ENCODE data around the gene NT5M.

Gene NT5M

GRCh38 chr17:17356931-17357270 lies 53.7 kb downstream of the NT5M start:
- H3K79me2 ChIP-seq (ENCODE audit: insufficient read depth, low read length) = no peaks in the 10 kb centered on the region
- H3K36me3 ChIP-seq (ENCODE audit: low read length) = no peaks in the 10 kb centered on the region
- no peaks in the 10 kb centered on the region for H3K9me2 ChIP-seq (replicated peaks; ENCODE audit: insufficient read depth, low read length)
- H3K27ac ChIP-seq (ENCODE audit: low read depth, low read length) = no peak overlapping the region
- no peak for TF ChIP-seq CTCF (IDR thresholded peaks at IDR 0.05; ENCODE audit: insufficient read depth, low read length, poor library complexity, severe bottlenecking)
- no peak for TF ChIP-seq EZH2phosphoT487 (conservative IDR thresholded peaks at IDR 0.05; ENCODE audit: low read length)
- H3K9ac ChIP-seq (ENCODE audit: low read length) = no peak overlapping the region
- no peak overlapping the region for H3K4me2 ChIP-seq (ENCODE audit: low read depth, low read length, poor library complexity, severe bottlenecking)
- H3K4me3 ChIP-seq (ENCODE audit: insufficient read depth, low read length, poor library complexity, severe bottlenecking) = no peak overlapping the region
- H3K27me3 ChIP-seq (ENCODE audit: low read length) = no peaks in the 10 kb centered on the region
- H4K20me1 ChIP-seq (ENCODE audit: low read depth, low read length) = no peaks in the 10 kb centered on the region
- H2AFZ ChIP-seq (ENCODE audit: low read depth, low read length, severe bottlenecking) = no peak overlapping the region
- H3K9me3 ChIP-seq (ENCODE audit: insufficient read depth, low read length) = no peaks in the 10 kb centered on the region
- H3F3A ChIP-seq (ENCODE audit: insufficient read depth) = no peaks in the 10 kb centered on the region

- Histone ChIP-seq H2AFZ (ENCODE audit: low read depth, low read length, severe bottlenecking) (no peak overlapping the region), H3F3A (ENCODE audit: insufficient read depth) (no peaks in the 10 kb centered on the region), H3K9me2 (replicated peaks; ENCODE audit: insufficient read depth, low read length) (no peaks in the 10 kb centered on the region), H3K4me3 (ENCODE audit: insufficient read depth, low read length, poor library complexity, severe bottlenecking) (no peak overlapping the region), H3K4me2 (ENCODE audit: low read depth, low read length, poor library complexity, severe bottlenecking) (no peak overlapping the region), H3K27ac (ENCODE audit: low read depth, low read length) (no peak overlapping the region), H3K27me3 (ENCODE audit: low read length) (no peaks in the 10 kb centered on the region), H3K9me3 (ENCODE audit: insufficient read depth, low read length) (no peaks in the 10 kb centered on the region), H3K9ac (ENCODE audit: low read length) (no peak overlapping the region), H4K20me1 (ENCODE audit: low read depth, low read length) (no peaks in the 10 kb centered on the region), H3K79me2 (ENCODE audit: insufficient read depth, low read length) (no peaks in the 10 kb centered on the region), H3K36me3 (ENCODE audit: low read length) (no peaks in the 10 kb centered on the region)
- TF ChIP-seq CTCF (IDR thresholded peaks at IDR 0.05; ENCODE audit: insufficient read depth, low read length, poor library complexity, severe bottlenecking) (no peak), EZH2phosphoT487 (conservative IDR thresholded peaks at IDR 0.05; ENCODE audit: low read length) (no peak)
Measured at GRCh38 chr17:17358060-17358751, 55.0 kb downstream of the NT5M start.

GRCh38 chr17:17358866-17359265 lies 55.7 kb downstream of the NT5M start:
- no peak overlapping the region for H3K27ac ChIP-seq (ENCODE audit: low read depth, low read length)
- no peaks in the 10 kb centered on the region for H4K20me1 ChIP-seq (ENCODE audit: low read depth, low read length)
- TF ChIP-seq CTCF (IDR thresholded peaks at IDR 0.05; ENCODE audit: insufficient read depth, low read length, poor library complexity, severe bottlenecking) (no peak), EZH2phosphoT487 (conservative IDR thresholded peaks at IDR 0.05; ENCODE audit: low read length) (no peak)
- no peaks in the 10 kb centered on the region for H3K9me2 ChIP-seq (replicated peaks; ENCODE audit: insufficient read depth, low read length)
- no peak overlapping the region for H3K4me2 ChIP-seq (ENCODE audit: low read depth, low read length, poor library complexity, severe bottlenecking)
- no peak overlapping the region for H2AFZ ChIP-seq (ENCODE audit: low read depth, low read length, severe bottlenecking)
- H3F3A ChIP-seq (ENCODE audit: insufficient read depth) = no peaks in the 10 kb centered on the region
- no peaks in the 10 kb centered on the region for H3K27me3 ChIP-seq (ENCODE audit: low read length)
- no peaks in the 10 kb centered on the region for H3K9me3 ChIP-seq (ENCODE audit: insufficient read depth, low read length)
- no peak overlapping the region for H3K9ac ChIP-seq (ENCODE audit: low read length)
- H3K4me3 ChIP-seq (ENCODE audit: insufficient read depth, low read length, poor library complexity, severe bottlenecking) = no peak overlapping the region
- H3K36me3 ChIP-seq (ENCODE audit: low read length) = no peaks in the 10 kb centered on the region
- no peaks in the 10 kb centered on the region for H3K79me2 ChIP-seq (ENCODE audit: insufficient read depth, low read length)
